Right atrium auricular region (tissue), 2 donors: ENCODE measurements around the gene ASXL3. TPM values are rescaled to one million over a fixed set of nuclear protein-coding genes. Genes with fewer than 3 reads are reported as not detected.

ENCODE experiments used
- DNase-seq: peaks from one replicate; pipeline ENCODE4 v3.0.0-alpha.2; 2019; ENCODE audit warnings: low spot score
- H3K27ac ChIP-seq, 2 donors: fragments of 200-600 bp; sonication (generic); 1 replicate in 1 of 2; 2 replicates in 1 of 2; pipeline ENCODE4 v1.5.1; 2016 to 2019
- H3K27me3 ChIP-seq, 2 donors: fragments of 200-600 bp; sonication (generic); one replicate each; pipeline versions ENCODE4 v1.5.1 to v1.6.0; 2017 to 2019
- H3K36me3 ChIP-seq: fragments of 200-600 bp; sonication (generic); one replicate; pipeline ENCODE4 v1.5.1; 2016
- H3K4me1 ChIP-seq, 2 donors: fragments of 200-600 bp; sonication (generic); one replicate each; pipeline versions ENCODE4 v1.5.1 to v1.6.0; 2017 to 2019
- H3K4me3 ChIP-seq, 2 donors: fragments of 200-600 bp; sonication (generic); 1 replicate in 1 of 2; 2 replicates in 1 of 2; pipeline ENCODE4 v1.5.1; 2017 to 2019; ENCODE audit warnings: mild to moderate bottlenecking in 1 of 2, moderate library complexity in 1 of 2
- H3K9me3 ChIP-seq, 2 donors: fragments of 200-600 bp; sonication (generic); one replicate each; pipeline ENCODE4 v1.5.1; 2019
- CTCF ChIP-seq, 2 donors: fragments of 200-600 bp; sonication (generic); IDR thresholded peaks; one replicate each; pipeline ENCODE4 v1.5.1; 2019; ENCODE audit warnings: antibody characterized with exemption in 2 of 2
- total RNA-seq, 2 donors: library from RNA; depleted of rRNA; stranded (reverse); fragments of >200 nt; gene quantifications; one replicate each; pipeline ENCODE4 v1.1.0, GENCODE V29; 2016

ASXL3 gene
- total RNA-seq, 2 donors from 2014 or later: 2.6 to 4.8 TPM

DNA sequence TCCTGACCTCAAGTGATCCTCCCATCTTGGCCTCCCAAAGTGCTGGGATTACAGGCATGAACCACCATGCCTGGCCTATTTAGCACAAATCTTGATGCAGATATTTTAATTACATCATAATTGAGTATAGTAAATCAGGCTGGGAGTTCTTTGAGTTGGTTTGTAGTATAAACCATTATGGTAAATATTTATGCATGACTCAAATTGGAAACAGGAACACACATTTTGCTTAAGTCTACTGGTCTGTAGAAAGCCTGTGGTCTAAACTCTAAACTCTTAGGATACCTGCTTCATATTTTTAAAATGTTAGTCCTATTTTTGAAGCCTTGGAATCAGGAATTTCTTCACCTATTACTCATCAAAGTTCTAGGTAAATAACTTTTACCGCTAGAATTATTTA is 16.8 kb downstream of the ASXL3 start:
- no peaks in the 10 kb centered on the region for H3K9me3 ChIP-seq
- H3K4me3 ChIP-seq: no peak overlapping the region
- H3K27me3 ChIP-seq: no peaks in the 10 kb centered on the region
- H3K36me3 ChIP-seq: no peaks in the 10 kb centered on the region
- DNase-seq: no peak
- H3K27ac ChIP-seq: no peak overlapping the region
- TF ChIP-seq CTCF (IDR thresholded peaks at IDR 0.05): no peak
- no peaks in the 10 kb centered on the region for H3K4me1 ChIP-seq

- no peaks in the 10 kb centered on the region for H3K36me3 ChIP-seq
- no peaks in the 10 kb centered on the region for H3K27me3 ChIP-seq
- no peaks in the 10 kb centered on the region for H3K9me3 ChIP-seq
- H3K4me1 ChIP-seq: no peaks in the 10 kb centered on the region
- TF ChIP-seq CTCF (IDR thresholded peaks at IDR 0.05): no peak
- DNase-seq: no peak
- H3K4me3 ChIP-seq: no peak overlapping the region
- H3K27ac ChIP-seq: no peak overlapping the region
Observed at GRCh38 chr18:33596178-33596854, 18.3 kb downstream of the ASXL3 start.

GRCh38 chr18:33600846-33601245 is 22.8 kb downstream of the ASXL3 start:
- no peak overlapping the region for H3K27ac ChIP-seq
- H3K9me3 ChIP-seq: no peaks in the 10 kb centered on the region
- TF ChIP-seq CTCF (IDR thresholded peaks at IDR 0.05): no peak
- no peak for DNase-seq
- H3K27me3 ChIP-seq: no peaks in the 10 kb centered on the region
- no peaks in the 10 kb centered on the region for H3K36me3 ChIP-seq
- no peak overlapping the region for H3K4me3 ChIP-seq
- no peaks in the 10 kb centered on the region for H3K4me1 ChIP-seq

- no peak overlapping the region for H3K4me3 ChIP-seq
- H3K27me3 ChIP-seq: no peaks in the 10 kb centered on the region
- no peaks in the 10 kb centered on the region for H3K4me1 ChIP-seq
- H3K27ac ChIP-seq: no peak overlapping the region
- no peak for TF ChIP-seq CTCF (IDR thresholded peaks at IDR 0.05)
- DNase-seq: no peak
- H3K9me3 ChIP-seq: no peaks in the 10 kb centered on the region
- no peaks in the 10 kb centered on the region for H3K36me3 ChIP-seq
Observed at GRCh38 chr18:33603454-33603853, 25.4 kb downstream of the ASXL3 start.

DNA sequence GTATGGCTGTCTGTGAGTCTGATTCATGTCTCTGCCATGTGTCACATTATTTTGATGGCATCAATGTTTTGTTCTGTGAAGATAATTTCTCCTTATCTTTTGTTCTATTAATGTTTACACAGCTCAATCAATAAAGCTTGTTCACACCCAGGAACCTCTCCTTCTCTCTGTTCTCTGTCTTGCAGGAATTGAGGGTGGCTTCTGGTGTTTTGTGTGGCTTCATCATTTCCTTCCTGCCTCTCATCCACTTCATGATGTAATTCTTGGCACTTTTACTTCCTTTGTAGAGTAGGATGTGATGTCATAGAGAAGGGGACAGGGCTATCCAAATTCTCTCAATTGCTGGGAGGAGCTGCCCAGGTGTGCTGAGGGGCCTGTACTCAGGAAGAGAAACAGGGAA is 27.2 kb downstream of the ASXL3 start:
- Histone ChIP-seq H3K4me1 (no peaks in the 10 kb centered on the region), H3K9me3 (no peaks in the 10 kb centered on the region), H3K36me3 (no peaks in the 10 kb centered on the region), H3K27me3 (no peaks in the 10 kb centered on the region), H3K4me3 (no peak overlapping the region), H3K27ac (no peak overlapping the region)
- DNase-seq: no peak
- TF ChIP-seq CTCF (IDR thresholded peaks at IDR 0.05): no peak

DNA sequence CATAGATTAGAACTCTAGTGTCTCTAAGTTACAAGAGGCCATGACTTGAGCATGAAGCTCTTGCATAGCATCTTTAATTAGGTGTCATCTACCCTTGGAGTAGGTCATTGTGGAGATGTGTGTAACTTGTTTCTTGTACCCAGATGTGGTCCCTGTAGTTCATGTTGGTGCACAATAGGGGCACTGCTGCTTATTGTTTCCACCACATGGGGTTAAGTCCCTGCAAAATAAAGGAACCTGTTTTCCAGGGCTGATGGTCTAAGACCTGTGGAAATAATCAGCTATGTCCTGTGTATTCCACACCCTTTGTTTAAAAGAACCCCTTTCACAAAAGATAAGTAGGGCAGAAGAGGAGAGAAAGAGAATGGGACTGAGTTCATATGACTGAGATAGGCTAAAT is 28.6 kb downstream of the ASXL3 start:
- TF ChIP-seq CTCF (IDR thresholded peaks at IDR 0.05): no peak
- Histone ChIP-seq H3K9me3 (no peaks in the 10 kb centered on the region), H3K4me1 (no peaks in the 10 kb centered on the region), H3K27ac (no peak overlapping the region), H3K4me3 (no peak overlapping the region), H3K27me3 (no peaks in the 10 kb centered on the region), H3K36me3 (no peaks in the 10 kb centered on the region)
- no peak for DNase-seq
